Lung (tissue), 12 donors: ENCODE results near the gene GRIK1. TPM values are rescaled to one million over a fixed set of nuclear protein-coding genes. Genes with fewer than 3 reads are reported as not detected.
"Not testable (repeated sequence)": the region's sequence is repeated elsewhere in the genome, so short reads cannot be mapped to it uniquely, and the experiment has no call there.

Source experiments
- ATAC-seq: fragments of 200-7000 bp; cut with Tn5 transposase; one replicate; pipeline ENCODE4 v1.9.1; 2020; ENCODE audit warnings: moderate number of reproducible peaks; ENCODE audit not compliant: insufficient read depth, low FRiP score
- DNase-seq, 3 donors: peaks; one replicate each; pipeline ENCODE4 v3.0.0-alpha.2; 2013 to 2017
- H3K27ac ChIP-seq, 2 donors: one replicate each; pipeline ENCODE4 v1.5.1; 2013; ENCODE audit warnings: mild to moderate bottlenecking in 2 of 2, moderate library complexity in 2 of 2, control low read depth in 1 of 2, inconsistent platforms in 1 of 2, low read depth in 1 of 2, low read length in 1 of 2
- H3K27me3 ChIP-seq, 3 donors: one replicate each; pipeline ENCODE4 v1.5.1; 2013; ENCODE audit warnings: low read length in 2 of 3; ENCODE audit not compliant: control insufficient read depth in 3 of 3, insufficient read depth in 3 of 3
- H3K36me3 ChIP-seq, 4 donors: one replicate each; pipeline ENCODE4 v1.5.1; 2013; ENCODE audit warnings: low read length in 4 of 4, mild to moderate bottlenecking in 1 of 4, moderate library complexity in 1 of 4; ENCODE audit not compliant: control insufficient read depth in 4 of 4, insufficient read depth in 4 of 4
- H3K4me1 ChIP-seq, 5 donors: one replicate each; pipeline ENCODE4 v1.5.1; 2013; ENCODE audit warnings: low read length in 5 of 5, mild to moderate bottlenecking in 2 of 5, moderate library complexity in 1 of 5; ENCODE audit not compliant: control insufficient read depth in 5 of 5, insufficient read depth in 5 of 5
- H3K4me3 ChIP-seq: one replicate; pipeline ENCODE4 v1.5.1; 2013; ENCODE audit warnings: mild to moderate bottlenecking, control low read depth, moderate library complexity
- H3K9ac ChIP-seq, 2 donors: one replicate each; pipeline ENCODE4 v1.5.1; 2013; ENCODE audit warnings: low read length in 2 of 2, control low read depth in 1 of 2; ENCODE audit not compliant: insufficient read depth in 1 of 2
- H3K9me3 ChIP-seq, 4 donors: one replicate each; pipeline ENCODE4 v1.5.1; 2013; ENCODE audit warnings: low read length in 3 of 4, mild to moderate bottlenecking in 1 of 4, moderate library complexity in 1 of 4; ENCODE audit not compliant: control insufficient read depth in 4 of 4, insufficient read depth in 3 of 4
- CTCF ChIP-seq: IDR thresholded peaks from 2 replicates; pipeline ENCODE4 v1.5.1; 2012; ENCODE audit warnings: mild to moderate bottlenecking; ENCODE audit errors: control extremely low read depth, extremely low read depth
- WGBS, 2 donors: extraction: QIAGEN DNeasy Blood & Tissue Kit; methylation state at CpG; one replicate each; pipeline ENCODE4 v1.1.7; 2013; 5-methylcytosine and 5-hydroxymethylcytosine counted together
- polyA plus RNA-seq, 2 donors: library from polyadenylated mRNA; stranded (reverse); fragments of 200-250 nt; gene quantifications; one replicate each; pipeline ENCODE4 v1.2.1, GENCODE V29; 2013
- total RNA-seq, 2 donors: library from RNA; depleted of rRNA in 1 of 2; stranded (reverse); fragments of >200 nt in 1 of 2; gene quantifications; one replicate each; pipeline ENCODE4 v1.2.1, GENCODE V29; 2014 to 2021
- donor health status: control.
- donor health status: control.
- donor health status: Bipolar disorder and iron deficiency.
- donor health status: healthy.
- donor health status: DM: yes; HTN: yes; CAD: no.

Gene GRIK1
- total and polyA plus RNA-seq, 4 donors = 0.26 TPM; not detected in 3

DNA sequence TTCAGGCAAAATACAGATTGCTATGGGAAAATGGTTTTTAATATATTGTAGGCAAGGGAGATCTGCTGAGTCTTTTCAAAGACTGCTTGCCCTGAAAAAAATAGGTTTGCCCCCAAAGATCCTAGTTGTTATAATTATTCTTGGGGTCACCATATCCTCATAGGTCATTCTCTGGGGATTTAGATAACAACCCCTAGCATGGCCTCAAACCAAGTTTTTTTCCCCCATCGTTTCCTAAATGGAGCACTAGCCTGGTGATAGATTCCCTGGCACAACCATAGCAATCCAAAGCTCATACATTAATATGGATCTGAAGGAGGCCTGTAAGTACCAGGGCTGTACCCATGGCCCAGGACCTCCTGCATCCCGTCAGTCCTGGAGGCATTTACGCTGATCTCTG, 325.9 kb downstream of the GRIK1 start:
- 93 to 99% methylated on average over 3 of the region's 3 CpGs for WGBS, 2 donors
- Histone ChIP-seq H3K4me3 (no peak overlapping the region), H3K9ac (no peak overlapping the region), H3K9me3 (peaks cover 0 to 3% (median 0%) of the 10 kb centered on the region in 4 donors), H3K4me1 (no peaks in the 10 kb centered on the region), H3K27ac (no peak overlapping the region), H3K27me3 (no peaks in the 10 kb centered on the region), H3K36me3 (no peaks in the 10 kb centered on the region)
- ATAC-seq (no peak), DNase-seq (no peak)
- TF ChIP-seq CTCF = no peak

GRCh38 chr21:29613021-29613420, 326.8 kb downstream of the GRIK1 start:
- no peaks in the 10 kb centered on the region for H3K36me3 ChIP-seq
- no peak overlapping the region for H3K27ac ChIP-seq
- H3K27me3 ChIP-seq = no peaks in the 10 kb centered on the region
- 45 to 54% methylated on average over 3 of the region's 3 CpGs for WGBS, 2 donors
- H3K4me1 ChIP-seq = no peaks in the 10 kb centered on the region
- no peak overlapping the region for H3K9ac ChIP-seq
- TF ChIP-seq CTCF = no peak
- ATAC-seq (no peak), DNase-seq (peak in 1 of 3 donors; percentile 5)
- peaks cover 0 to 3% (median 0%) of the 10 kb centered on the region in 4 donors for H3K9me3 ChIP-seq
- H3K4me3 ChIP-seq = no peak overlapping the region

DNA sequence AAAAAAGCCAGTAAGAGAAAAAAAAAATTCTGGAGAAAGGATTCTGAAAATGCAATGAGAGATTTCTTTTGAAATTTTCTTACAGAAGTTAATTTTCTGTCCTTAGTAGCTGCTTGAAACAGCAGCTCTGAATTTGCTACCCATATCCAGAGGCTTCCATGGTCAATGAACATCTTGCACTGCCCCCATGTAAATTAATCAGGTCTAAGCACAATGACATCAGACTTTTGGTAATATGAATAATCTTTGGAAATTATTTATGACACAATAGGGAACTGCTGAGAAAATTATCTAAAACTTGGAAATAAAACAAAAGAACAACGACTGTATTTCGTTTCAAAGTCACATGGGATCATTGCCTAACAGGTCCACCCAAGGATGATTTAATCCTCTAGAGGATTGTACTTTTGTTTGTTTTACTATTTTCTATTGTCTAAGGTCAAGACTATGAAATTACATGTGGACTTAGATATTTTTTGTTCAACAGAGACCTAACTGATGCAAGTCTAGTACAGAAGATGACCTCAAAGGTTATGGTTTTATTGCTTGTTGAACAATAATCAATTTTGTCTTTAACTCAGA, 328.9 kb downstream of the GRIK1 start:
- Histone ChIP-seq H3K36me3 (no peaks in the 10 kb centered on the region), H3K4me1 (no peaks in the 10 kb centered on the region), H3K9ac (no peak overlapping the region), H3K9me3 (peaks cover 0 to 3% (median 0%) of the 10 kb centered on the region in 4 donors), H3K4me3 (no peak overlapping the region), H3K27ac (no peak overlapping the region), H3K27me3 (no peaks in the 10 kb centered on the region)
- WGBS, 2 donors = 80 to 83% methylated on average over 2 of the region's 2 CpGs
- no peak for TF ChIP-seq CTCF
- ATAC-seq (no peak), DNase-seq (no peak)

DNA sequence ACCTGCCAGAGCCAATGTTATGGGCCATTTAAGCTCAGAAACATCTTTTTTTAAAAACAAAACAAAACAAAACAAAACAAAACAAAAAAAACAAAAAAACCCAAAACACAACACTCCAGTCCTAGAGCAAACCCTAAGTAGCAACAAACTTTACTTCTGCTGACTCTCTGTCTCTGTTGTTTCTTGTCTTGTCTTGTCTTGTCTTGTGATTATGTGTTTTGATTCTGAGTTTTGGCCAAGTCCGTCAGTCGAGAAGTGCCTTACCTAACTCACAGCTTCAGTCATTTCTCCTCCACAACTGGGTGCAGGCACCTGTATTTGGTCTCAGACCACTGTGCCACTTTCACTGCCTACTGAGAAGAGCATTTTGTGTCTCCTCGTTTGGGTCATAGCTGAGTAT, 333.2 kb downstream of the GRIK1 start:
- H3K4me3 ChIP-seq = no peak overlapping the region
- TF ChIP-seq CTCF = no peak
- H3K36me3 ChIP-seq = no peaks in the 10 kb centered on the region
- DNase-seq (no peak), ATAC-seq (no peak)
- H3K4me1 ChIP-seq = no peaks in the 10 kb centered on the region
- H3K9me3 ChIP-seq = no peaks in the 10 kb centered on the region
- WGBS, 2 donors = 91 to 97% methylated on average over 3 of the region's 3 CpGs
- no peak overlapping the region for H3K9ac ChIP-seq
- H3K27me3 ChIP-seq = no peaks in the 10 kb centered on the region
- no peak overlapping the region for H3K27ac ChIP-seq

DNA sequence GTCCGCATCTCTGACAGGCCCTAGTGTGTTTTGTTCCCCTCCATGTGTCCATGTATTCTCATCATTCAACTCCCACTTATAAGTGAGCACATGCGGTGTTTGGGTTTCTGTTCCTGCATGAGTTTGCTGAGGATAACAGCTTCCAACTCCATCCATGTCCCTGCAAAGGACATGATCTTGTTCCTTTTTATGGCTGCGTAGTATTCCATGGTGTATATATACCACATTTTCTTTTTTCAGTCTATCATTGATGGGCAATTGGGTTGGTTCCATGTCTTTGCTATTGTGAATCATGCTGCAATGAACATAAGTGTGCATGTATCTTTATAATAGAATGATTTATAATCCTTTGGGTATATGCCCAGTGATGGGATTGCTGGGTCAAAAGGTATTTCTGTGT, 334.6 kb downstream of the GRIK1 start:
- H3K27me3 ChIP-seq, H3K9ac ChIP-seq, H3K36me3 ChIP-seq, H3K27ac ChIP-seq, ATAC-seq, H3K9me3 ChIP-seq, DNase-seq, H3K4me1 ChIP-seq, H3K4me3 ChIP-seq: not testable (repeated sequence)
- 82 to 83% methylated on average over 3 of the region's 3 CpGs for WGBS, 2 donors
